Tibial nerve (tissue), 3 donors: ENCODE data around the gene TMX3.

Experiments used
- POLR2A ChIP-seq, 2 donors: fragments of 450-650 bp; IDR thresholded peaks; one replicate each; pipeline ENCODE4 v1.6.1; 2017; ENCODE audit warnings: antibody characterized with exemption in 2 of 2, mild to moderate bottlenecking in 2 of 2, moderate library complexity in 2 of 2
- TF ChIP-seq, protein P1 (sequence below), 5 experiments: fragments of 200-600 bp in 3 of 5; fragments of 450-650 bp in 2 of 5; sonication (generic) in 3 of 5; IDR thresholded peaks; one replicate each; pipeline ENCODE4 v1.5.1; 2016 to 2019; ENCODE audit warnings: antibody characterized with exemption in 5 of 5, mild to moderate bottlenecking in 3 of 5, moderate library complexity in 2 of 5

DNA sequence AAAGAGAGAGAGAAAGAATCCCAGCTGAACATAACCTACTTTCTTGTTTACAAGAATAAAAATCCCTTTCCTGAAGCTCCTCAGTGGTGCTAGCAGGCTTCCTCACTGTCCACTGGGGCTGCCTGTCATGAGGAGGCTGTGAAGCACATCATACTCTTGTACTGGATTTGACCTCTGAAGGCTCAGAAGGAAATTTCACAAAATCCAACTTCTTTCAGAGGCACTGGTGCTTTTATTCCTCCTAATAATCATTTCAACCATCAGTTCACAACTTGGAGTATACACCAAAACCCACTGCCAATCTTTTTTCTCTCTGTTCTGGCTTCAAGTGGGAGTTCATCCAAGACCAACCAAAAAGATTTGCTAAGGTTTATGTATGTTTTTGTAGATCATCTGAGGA lies 48.5 kb downstream of the TMX3 start:
- TF ChIP-seq, protein P1, sequence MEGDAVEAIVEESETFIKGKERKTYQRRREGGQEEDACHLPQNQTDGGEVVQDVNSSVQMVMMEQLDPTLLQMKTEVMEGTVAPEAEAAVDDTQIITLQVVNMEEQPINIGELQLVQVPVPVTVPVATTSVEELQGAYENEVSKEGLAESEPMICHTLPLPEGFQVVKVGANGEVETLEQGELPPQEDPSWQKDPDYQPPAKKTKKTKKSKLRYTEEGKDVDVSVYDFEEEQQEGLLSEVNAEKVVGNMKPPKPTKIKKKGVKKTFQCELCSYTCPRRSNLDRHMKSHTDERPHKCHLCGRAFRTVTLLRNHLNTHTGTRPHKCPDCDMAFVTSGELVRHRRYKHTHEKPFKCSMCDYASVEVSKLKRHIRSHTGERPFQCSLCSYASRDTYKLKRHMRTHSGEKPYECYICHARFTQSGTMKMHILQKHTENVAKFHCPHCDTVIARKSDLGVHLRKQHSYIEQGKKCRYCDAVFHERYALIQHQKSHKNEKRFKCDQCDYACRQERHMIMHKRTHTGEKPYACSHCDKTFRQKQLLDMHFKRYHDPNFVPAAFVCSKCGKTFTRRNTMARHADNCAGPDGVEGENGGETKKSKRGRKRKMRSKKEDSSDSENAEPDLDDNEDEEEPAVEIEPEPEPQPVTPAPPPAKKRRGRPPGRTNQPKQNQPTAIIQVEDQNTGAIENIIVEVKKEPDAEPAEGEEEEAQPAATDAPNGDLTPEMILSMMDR (IDR thresholded peaks at IDR 0.05): no peak
- TF ChIP-seq POLR2A (IDR thresholded peaks at IDR 0.05): no peak
